ENCODE data around the gene TIGAR. TPM values are rescaled to one million over a fixed set of nuclear protein-coding genes. Genes with fewer than 3 reads are reported as not detected.

Gene TIGAR
- total and polyA plus RNA-seq, 2 donors (not counting 1 experiment from before 2014, with no cell fraction given), result 2.3 to 6.6 TPM

- Mint-ChIP-seq H3K4me1 (no peaks in the 10 kb centered on the region), H3K9me3 (ENCODE audit: insufficient read depth) (no peaks in the 10 kb centered on the region), H3K27me3 (peaks cover 58% of the 10 kb centered on the region), H3K4me3 (no peak overlapping the region), H3K27ac (no peak overlapping the region)
- H3K9me3 ChIP-seq (ENCODE audit: control extremely low read depth in 1 of 3, control insufficient read depth in 2 of 3, insufficient read depth in 1 of 3, low read length in 2 of 3), result no peaks in the 10 kb centered on the region
- TF ChIP-seq EZH2 (IDR thresholded peaks at IDR 0.05; ENCODE audit: borderline replicate concordance, insufficient read depth, low read depth, low read length, poor library complexity, severe bottlenecking) (no peak), CTCF (IDR thresholded peaks at IDR 0.05) (no peak)
- H3K9ac ChIP-seq (ENCODE audit: low read length), result no peak overlapping the region
- no peaks in the 10 kb centered on the region for H3K36me3 ChIP-seq (replicated peaks in 1 of 2; ENCODE audit: control extremely low read depth in 1 of 2, control insufficient read depth in 1 of 2, extremely low read depth in 1 of 2, insufficient read depth in 2 of 2, low read length in 1 of 2)
- POLR2A ChIA-PET, result no interaction called here
- H2AFZ ChIP-seq (ENCODE audit: insufficient read depth, low read depth, low read length, poor library complexity, severe bottlenecking), result no peak overlapping the region
- ATAC-seq (ENCODE audit: low read depth) (no peak), DNase-seq (no peak)
- intact Hi-C loops (cut with micrococcal nuclease), result no loop called here
- H3K79me2 ChIP-seq (ENCODE audit: control insufficient read depth, insufficient read depth, low read length), result no peaks in the 10 kb centered on the region
- H4K20me1 ChIP-seq (ENCODE audit: control insufficient read depth, insufficient read depth, low read length, poor library complexity, severe bottlenecking), result no peaks in the 10 kb centered on the region
- no peak overlapping the region for H3K27ac ChIP-seq (ENCODE audit: low read length in 2 of 2)
- peaks cover 0 to 18% (median 13%) of the 10 kb centered on the region in 4 experiments for H3K27me3 ChIP-seq (replicated peaks in 1 of 4; ENCODE audit: control extremely low read depth in 1 of 4, control insufficient read depth in 3 of 4, insufficient read depth in 4 of 4, low read length in 3 of 4)
- CTCF ChIA-PET, result interaction anchor here (0.7 kb wide), 1 partner anchor 10 kb away, joined by 3 read pairs; no protein-coding TSS in a partner anchor
- H3K4me3 ChIP-seq (ENCODE audit: control extremely low read depth in 1 of 5, extremely low read depth in 1 of 5, insufficient read depth in 1 of 5, low read depth in 2 of 5, low read length in 4 of 5), result no peak overlapping the region
- WGBS (ENCODE audit: insufficient coverage), result 84% methylated on average over 3 of the region's 6 CpGs
- no peaks in the 10 kb centered on the region for H3K4me1 ChIP-seq (ENCODE audit: control insufficient read depth in 2 of 2, insufficient read depth in 2 of 2, low read length in 2 of 2)
- no peak overlapping the region for H3K4me2 ChIP-seq (replicated peaks; ENCODE audit: low read depth, low read length, poor library complexity, severe bottlenecking)
Observed at GRCh38 chr12:4375449-4375848, 54.4 kb downstream of the TIGAR start.

GRCh38 chr12:4378772-4379171, 57.8 kb downstream of the TIGAR start:
- TF ChIP-seq EZH2 (IDR thresholded peaks at IDR 0.05; ENCODE audit: borderline replicate concordance, insufficient read depth, low read depth, low read length, poor library complexity, severe bottlenecking), result no peak
- TF ChIP-seq CTCF (IDR thresholded peaks at IDR 0.05), result no peak
- no peaks in the 10 kb centered on the region for H3K79me2 ChIP-seq (ENCODE audit: control insufficient read depth, insufficient read depth, low read length)
- no peak overlapping the region for H3K27ac ChIP-seq (ENCODE audit: low read length in 2 of 2)
- Mint-ChIP-seq H3K27me3 (peaks cover 48% of the 10 kb centered on the region), H3K27ac (no peak overlapping the region), H3K9me3 (ENCODE audit: insufficient read depth) (no peaks in the 10 kb centered on the region), H3K4me1 (no peaks in the 10 kb centered on the region), H3K4me3 (no peak overlapping the region)
- WGBS (ENCODE audit: insufficient coverage), result no CpG with 5 or more reads among the region's 1 CpG
- CTCF ChIA-PET, result no interaction called here
- peaks cover 0 to 13% (median 10%) of the 10 kb centered on the region in 4 experiments for H3K27me3 ChIP-seq (replicated peaks in 1 of 4; ENCODE audit: control extremely low read depth in 1 of 4, control insufficient read depth in 3 of 4, insufficient read depth in 4 of 4, low read length in 3 of 4)
- DNase-seq (no peak), ATAC-seq (ENCODE audit: low read depth) (no peak)
- intact Hi-C loops (cut with micrococcal nuclease), result no loop called here
- no peaks in the 10 kb centered on the region for H3K36me3 ChIP-seq (replicated peaks in 1 of 2; ENCODE audit: control extremely low read depth in 1 of 2, control insufficient read depth in 1 of 2, extremely low read depth in 1 of 2, insufficient read depth in 2 of 2, low read length in 1 of 2)
- H3K4me3 ChIP-seq (ENCODE audit: control extremely low read depth in 1 of 5, extremely low read depth in 1 of 5, insufficient read depth in 1 of 5, low read depth in 2 of 5, low read length in 4 of 5), result no peak overlapping the region
- no peak overlapping the region for H3K9ac ChIP-seq (ENCODE audit: low read length)
- no peak overlapping the region for H3K4me2 ChIP-seq (replicated peaks; ENCODE audit: low read depth, low read length, poor library complexity, severe bottlenecking)
- no peaks in the 10 kb centered on the region for H3K9me3 ChIP-seq (ENCODE audit: control extremely low read depth in 1 of 3, control insufficient read depth in 2 of 3, insufficient read depth in 1 of 3, low read length in 2 of 3)
- H2AFZ ChIP-seq (ENCODE audit: insufficient read depth, low read depth, low read length, poor library complexity, severe bottlenecking), result no peak overlapping the region
- H4K20me1 ChIP-seq (ENCODE audit: control insufficient read depth, insufficient read depth, low read length, poor library complexity, severe bottlenecking), result no peaks in the 10 kb centered on the region
- POLR2A ChIA-PET, result no interaction called here
- no peaks in the 10 kb centered on the region for H3K4me1 ChIP-seq (ENCODE audit: control insufficient read depth in 2 of 2, insufficient read depth in 2 of 2, low read length in 2 of 2)
